Adrenal gland (tissue), 12 donors: ENCODE measurements around the gene COL23A1. TPM values are rescaled to one million over a fixed set of nuclear protein-coding genes. Genes with fewer than 3 reads are reported as not detected.

Experiments
- DNase-seq, 7 donors: peaks; one replicate each; pipeline ENCODE4 v3.0.0-alpha.2; 2019 to 2020
- H3K27ac ChIP-seq, 5 donors: fragments of 200-600 bp; sonication (generic) in 4 of 5; 1 replicate in 3 of 5; 2 replicates in 2 of 5; pipeline versions ENCODE4 v1.5.1 to v1.8.0; 2016 to 2020; ENCODE audit warnings: mild to moderate bottlenecking in 1 of 5
- H3K27me3 ChIP-seq: fragments of 200-600 bp; 2 replicates; pipeline ENCODE4 v1.8.0; 2021
- H3K36me3 ChIP-seq, 2 donors: fragments of 200-600 bp; replicated peaks in 1 of 2; 1 replicate in 1 of 2; 2 replicates in 1 of 2; pipeline versions ENCODE4 v1.5.1 to v1.8.0; 2018 to 2022
- H3K4me1 ChIP-seq, 2 donors: fragments of 200-600 bp; replicated peaks in 1 of 2; 1 replicate in 1 of 2; 2 replicates in 1 of 2; pipeline versions ENCODE4 v1.5.1 to v1.8.0; 2018 to 2021
- H3K4me3 ChIP-seq, 4 donors: fragments of 200-600 bp; sonication (generic) in 3 of 4; one replicate each; pipeline ENCODE4 v1.5.1; 2016 to 2018
- H3K9me3 ChIP-seq, 3 donors: fragments of 200-600 bp; sonication (generic) in 1 of 3; replicated peaks in 1 of 3; 1 replicate in 2 of 3; 2 replicates in 1 of 3; pipeline versions ENCODE4 v1.5.1 to v1.8.0; 2016 to 2021
- POLR2A ChIP-seq, 2 donors: fragments of 450-650 bp; IDR thresholded peaks; one replicate each; pipeline ENCODE4 v1.6.1; 2017; ENCODE audit warnings: antibody characterized with exemption in 2 of 2, mild to moderate bottlenecking in 2 of 2, moderate library complexity in 1 of 2
- WGBS, 4 donors: extraction: QIAGEN DNeasy Blood & Tissue Kit in 2 of 4; methylation state at CpG; one replicate each; pipeline versions ENCODE4 v1.1.5 to v1.1.7; 2013 to 2017; 5-methylcytosine and 5-hydroxymethylcytosine counted together
- intact Hi-C, 2 donors: fragments of 100-400 bp; cut with DNase I; formaldehyde crosslinking; loops; one replicate each; pipeline versions ENCODE4 v1.14.1 to v1.15.0; 2022 to 2023
- polyA plus RNA-seq, 3 donors: library from polyadenylated mRNA; stranded (reverse); fragments of 200-250 nt in 2 of 3; fragments of 350-450 nt in 1 of 3; fragmentation: Illumina TruSeq in 1 of 3; extraction: RNeasy Lipid Tissue Mini Kit (QIAGEN cat#74804) in 1 of 3; gene quantifications; one replicate each; pipeline ENCODE4 v1.2.3, GENCODE V29; 2013 to 2014
- total RNA-seq, 9 donors: library from RNA; depleted of rRNA in 4 of 9; stranded (reverse); fragments of >200 nt in 4 of 9; fragments of 120-200 nt in 1 of 9; fragmentation: NEBNext Ultra II Directional in 1 of 9; extraction: Animal tissue kit (Norgen Biotek cat#: 25700) in 1 of 9; gene quantifications; one replicate each; pipeline versions ENCODE4 v1.1.0 to v1.2.4, GENCODE V29; 2013 to 2023
- TF ChIP-seq, protein P1 (sequence below), 6 experiments: fragments of 450-650 bp in 4 of 6; fragments of 200-600 bp in 2 of 6; sonication (generic) in 1 of 6; IDR thresholded peaks; 1 replicate in 5 of 6; 2 replicates in 1 of 6; pipeline versions ENCODE4 v1.5.1 to v1.8.0; 2016 to 2021; ENCODE audit warnings: antibody characterized with exemption in 6 of 6, mild to moderate bottlenecking in 2 of 6, moderate library complexity in 1 of 6
- donor health status: healthy with polysubstance abuse.
- donor health status: Bipolar disorder and iron deficiency.
- donor health status: DM: yes; HTN: yes; CAD: no.
- donor health status: DM: no; HTN: no; CAD: no.
- donor health status: DM: no; HTN: no; CAD: no.
- donor health status: DM: yes; HTN: yes; CAD: no.

The COL23A1 gene
- total and polyA plus RNA-seq, 12 donors: 0.09 to 4.4 (median 0.88) TPM

DNA sequence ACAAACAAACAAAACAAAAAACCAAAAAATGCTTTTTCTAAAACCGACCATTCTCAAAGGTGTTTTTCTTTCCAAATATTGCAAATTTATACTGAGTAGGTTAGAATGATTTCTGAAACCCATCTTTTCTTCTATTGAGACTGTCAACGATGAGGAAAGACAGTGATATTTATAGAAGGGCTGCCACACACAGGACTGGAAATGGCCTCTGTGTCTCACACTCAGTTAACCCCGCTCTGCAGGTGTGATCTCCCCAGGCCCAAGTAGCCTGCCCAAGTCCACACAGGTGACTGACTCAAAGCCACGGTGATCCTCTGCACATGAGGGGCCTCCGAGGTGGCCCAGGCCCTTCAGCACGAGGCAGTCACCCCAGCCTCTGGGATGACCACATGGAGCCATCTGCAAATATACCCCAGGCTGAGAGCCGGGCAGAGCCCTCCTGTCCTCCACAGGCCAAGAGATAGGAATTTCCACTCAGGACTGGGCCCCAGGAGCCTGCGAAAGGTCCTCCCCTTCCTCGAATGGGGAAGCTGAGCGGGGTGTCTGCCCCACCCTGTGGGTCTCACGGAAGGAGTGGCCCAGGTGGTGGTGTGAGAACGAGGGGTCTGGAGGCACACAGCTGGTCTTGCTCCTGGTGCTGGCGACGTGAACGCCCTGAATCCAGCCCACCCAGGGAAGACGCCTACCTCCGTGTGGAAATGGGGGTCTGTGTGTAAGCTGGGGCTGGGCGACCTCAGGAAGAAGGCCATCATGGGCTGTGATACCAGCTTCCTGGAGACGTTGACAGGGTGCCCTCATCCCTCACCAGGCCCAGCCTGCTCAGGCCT is 304.6 kb downstream of the COL23A1 start:
- 76 to 89% (median 85%) methylated on average over 15 to 19 of the region's 19 CpGs for WGBS, 4 donors
- Histone ChIP-seq H3K4me1 (no peaks in the 10 kb centered on the region), H3K4me3 (no peak overlapping the region), H3K9me3 (peaks cover 0 to 6% (median 0%) of the 10 kb centered on the region in 3 donors), H3K27ac (no peak overlapping the region), H3K36me3 (no peaks in the 10 kb centered on the region), H3K27me3 (no peaks in the 10 kb centered on the region)
- DNase-seq: no peak
- intact Hi-C loops: loop anchor here in 1 of 2 donors (10.0 kb wide), 1 partner anchor 549 kb away; no protein-coding TSS in a partner anchor
- no peak for TF ChIP-seq POLR2A (IDR thresholded peaks at IDR 0.05)
- TF ChIP-seq, protein P1, sequence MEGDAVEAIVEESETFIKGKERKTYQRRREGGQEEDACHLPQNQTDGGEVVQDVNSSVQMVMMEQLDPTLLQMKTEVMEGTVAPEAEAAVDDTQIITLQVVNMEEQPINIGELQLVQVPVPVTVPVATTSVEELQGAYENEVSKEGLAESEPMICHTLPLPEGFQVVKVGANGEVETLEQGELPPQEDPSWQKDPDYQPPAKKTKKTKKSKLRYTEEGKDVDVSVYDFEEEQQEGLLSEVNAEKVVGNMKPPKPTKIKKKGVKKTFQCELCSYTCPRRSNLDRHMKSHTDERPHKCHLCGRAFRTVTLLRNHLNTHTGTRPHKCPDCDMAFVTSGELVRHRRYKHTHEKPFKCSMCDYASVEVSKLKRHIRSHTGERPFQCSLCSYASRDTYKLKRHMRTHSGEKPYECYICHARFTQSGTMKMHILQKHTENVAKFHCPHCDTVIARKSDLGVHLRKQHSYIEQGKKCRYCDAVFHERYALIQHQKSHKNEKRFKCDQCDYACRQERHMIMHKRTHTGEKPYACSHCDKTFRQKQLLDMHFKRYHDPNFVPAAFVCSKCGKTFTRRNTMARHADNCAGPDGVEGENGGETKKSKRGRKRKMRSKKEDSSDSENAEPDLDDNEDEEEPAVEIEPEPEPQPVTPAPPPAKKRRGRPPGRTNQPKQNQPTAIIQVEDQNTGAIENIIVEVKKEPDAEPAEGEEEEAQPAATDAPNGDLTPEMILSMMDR (IDR thresholded peaks at IDR 0.05): no peak

DNA sequence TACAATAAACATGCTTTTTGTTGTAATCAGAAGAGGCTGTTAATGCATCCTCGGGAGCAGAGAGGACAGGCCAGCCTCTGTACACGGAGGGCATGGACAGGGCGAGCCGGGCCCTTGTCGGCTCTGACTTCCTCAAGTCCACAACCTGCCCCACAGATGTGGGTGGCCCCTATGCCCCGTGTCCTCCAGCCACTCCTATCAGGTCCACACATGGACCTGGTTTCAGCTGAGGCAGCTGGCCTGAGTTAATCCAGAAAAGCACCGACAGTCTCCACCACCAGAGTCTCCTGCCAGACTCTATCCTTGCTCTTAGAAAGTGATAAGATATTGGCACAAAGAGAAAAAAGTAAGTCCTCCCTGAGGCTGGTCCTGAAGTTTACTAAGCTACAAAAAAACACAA is 305.2 kb downstream of the COL23A1 start:
- peaks cover 0 to 2% of the 10 kb centered on the region in 2 donors for H3K4me1 ChIP-seq
- WGBS, 4 donors: 77 to 89% (median 82%) methylated on average over 7 of the region's 7 CpGs
- TF ChIP-seq POLR2A (IDR thresholded peaks at IDR 0.05): no peak
- TF ChIP-seq, protein P1 (IDR thresholded peaks at IDR 0.05): no peak
- no peak for DNase-seq
- intact Hi-C loops: loop anchor here (5.0 to 10.0 kb wide), 2 partner anchors 267 to 550 kb away; no protein-coding TSS in a partner anchor
- no peaks in the 10 kb centered on the region for H3K36me3 ChIP-seq
- H3K4me3 ChIP-seq: no peak overlapping the region
- peaks cover 0 to 6% (median 0%) of the 10 kb centered on the region in 3 donors for H3K9me3 ChIP-seq
- H3K27ac ChIP-seq: no peak overlapping the region
- no peaks in the 10 kb centered on the region for H3K27me3 ChIP-seq

DNA sequence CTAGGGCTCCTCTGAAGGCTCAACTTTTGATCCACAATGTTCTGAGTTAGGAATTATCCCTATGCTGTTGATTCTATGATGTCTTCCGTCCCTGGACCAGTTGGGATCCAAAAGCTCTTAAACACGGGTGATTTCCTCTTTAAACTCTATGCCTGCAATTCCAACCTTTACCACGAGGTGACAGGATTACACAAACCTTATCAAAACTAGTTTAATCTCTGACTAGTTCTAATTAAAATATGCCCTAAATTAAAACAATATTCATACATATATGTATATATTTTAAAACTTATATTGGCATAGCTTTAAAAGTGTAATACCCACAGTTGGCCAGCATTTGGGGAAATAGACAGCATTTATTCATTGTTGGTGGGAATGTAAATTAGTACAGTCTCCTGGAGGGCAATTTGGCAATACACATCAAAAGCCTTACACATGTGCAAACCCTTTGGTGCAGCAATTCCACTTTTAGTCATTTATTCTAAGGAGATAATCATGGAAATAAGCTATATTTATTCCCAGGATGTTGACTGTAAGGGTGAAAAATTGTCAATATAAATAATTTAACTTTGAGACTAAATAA is 306.0 kb downstream of the COL23A1 start:
- H3K27ac ChIP-seq: no peak overlapping the region
- DNase-seq: no peak
- H3K4me1 ChIP-seq: peaks cover 0 to 2% of the 10 kb centered on the region in 2 donors
- H3K27me3 ChIP-seq: no peaks in the 10 kb centered on the region
- 37 to 46% (median 41%) methylated on average over 3 of the region's 3 CpGs for WGBS, 4 donors
- TF ChIP-seq POLR2A (IDR thresholded peaks at IDR 0.05): no peak
- TF ChIP-seq, protein P1 (IDR thresholded peaks at IDR 0.05): peak; percentile 11 to 55 (median 38)
- no peaks in the 10 kb centered on the region for H3K36me3 ChIP-seq
- H3K4me3 ChIP-seq: no peak overlapping the region
- H3K9me3 ChIP-seq: peaks cover 0 to 6% (median 0%) of the 10 kb centered on the region in 3 donors
- intact Hi-C loops: loop anchor here (5.0 to 10.0 kb wide), 2 partner anchors 268 to 551 kb away; no protein-coding TSS in a partner anchor

DNA sequence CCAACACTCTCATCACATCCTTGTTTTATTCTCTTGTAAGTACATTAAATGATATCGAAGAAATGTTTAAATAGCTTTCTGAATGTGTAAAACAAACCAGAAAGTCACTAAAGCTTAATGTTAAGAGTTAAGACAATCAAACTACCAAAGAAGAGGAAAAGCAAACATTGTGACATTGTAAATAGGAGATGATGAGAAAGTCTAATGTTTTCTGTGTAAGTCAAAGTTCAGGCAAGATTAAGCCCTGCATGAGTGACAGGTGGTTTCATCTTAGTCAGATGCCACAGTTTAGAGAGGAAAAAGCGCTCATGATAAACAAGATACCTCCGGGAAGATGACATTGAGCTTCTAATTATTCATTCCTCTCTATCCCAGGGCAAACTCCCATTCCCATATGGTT is 306.7 kb downstream of the COL23A1 start:
- Histone ChIP-seq H3K36me3 (no peaks in the 10 kb centered on the region), H3K27me3 (no peaks in the 10 kb centered on the region), H3K27ac (no peak overlapping the region), H3K9me3 (peaks cover 0 to 6% (median 0%) of the 10 kb centered on the region in 3 donors), H3K4me3 (no peak overlapping the region), H3K4me1 (peaks cover 0 to 2% of the 10 kb centered on the region in 2 donors)
- intact Hi-C loops: loop anchor here (5.0 to 10.0 kb wide), 2 partner anchors 269 to 551 kb away; no protein-coding TSS in a partner anchor
- 81 to 88% (median 85%) methylated on average over 3 of the region's 3 CpGs for WGBS, 4 donors
- no peak for DNase-seq
- no peak for TF ChIP-seq POLR2A (IDR thresholded peaks at IDR 0.05)
- TF ChIP-seq, protein P1 (IDR thresholded peaks at IDR 0.05): no peak
